Fibroblast of lung (primary cell): ENCODE results near the gene ZC3H12A.
"Not testable (repeated sequence)": the region's sequence is repeated elsewhere in the genome, so short reads cannot be mapped to it uniquely, and the experiment has no call there.

Source experiments
- EZH2 ChIP-seq: IDR thresholded peaks from 2 replicates; pipeline ENCODE4 v1.5.1; 2012; ENCODE audit warnings: low read length, control low read depth, mild to moderate bottlenecking; ENCODE audit errors: missing control alignments
- TF ChIP-seq, protein P1 (sequence below), 2 donors: IDR thresholded peaks in 1 of 2; conservative IDR thresholded peaks in 1 of 2; 1 replicate in 1 of 2; 2 replicates in 1 of 2; pipeline ENCODE4 v1.5.1; 2011 to 2012; ENCODE audit warnings: low read length in 2 of 2, control low read depth in 1 of 2, inconsistent platforms in 1 of 2, low read depth in 1 of 2, mild to moderate bottlenecking in 1 of 2

DNA sequence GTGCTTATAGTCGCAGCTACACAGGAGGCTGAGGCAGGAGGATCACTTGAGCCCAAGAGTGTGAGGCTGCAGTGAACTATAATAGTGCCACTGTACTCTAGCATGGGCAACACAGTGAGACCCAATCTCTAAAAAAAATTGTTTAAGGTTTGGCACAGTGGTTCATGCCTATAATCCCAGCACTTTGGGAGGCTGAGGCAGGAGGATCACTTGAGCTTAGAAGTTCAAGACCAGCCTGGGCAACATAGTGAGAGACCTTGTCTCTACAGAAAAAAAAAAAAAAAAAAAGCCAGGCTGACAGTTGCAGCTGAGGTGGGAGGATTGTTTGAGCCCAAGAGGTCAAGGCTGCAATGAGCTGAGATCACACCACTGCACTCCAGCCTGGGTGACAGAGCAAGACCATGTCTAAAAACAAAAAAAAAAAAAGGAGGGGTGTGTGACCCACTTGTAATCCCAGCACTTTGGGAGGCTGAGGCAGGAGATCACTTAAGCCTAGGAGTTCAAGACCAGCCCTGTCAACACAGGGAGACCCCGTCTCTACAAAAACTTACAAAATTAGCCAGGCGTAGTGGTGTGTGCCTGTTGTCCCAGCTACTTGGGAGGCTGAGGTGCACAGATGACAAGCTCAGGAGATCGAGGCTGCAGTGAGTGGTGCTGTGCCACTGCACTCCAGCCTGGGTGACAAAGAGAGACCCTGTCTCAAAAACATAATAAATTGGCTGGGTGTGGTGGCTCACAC, 58.2 kb downstream of the ZC3H12A start:
- TF ChIP-seq, protein P1, sequence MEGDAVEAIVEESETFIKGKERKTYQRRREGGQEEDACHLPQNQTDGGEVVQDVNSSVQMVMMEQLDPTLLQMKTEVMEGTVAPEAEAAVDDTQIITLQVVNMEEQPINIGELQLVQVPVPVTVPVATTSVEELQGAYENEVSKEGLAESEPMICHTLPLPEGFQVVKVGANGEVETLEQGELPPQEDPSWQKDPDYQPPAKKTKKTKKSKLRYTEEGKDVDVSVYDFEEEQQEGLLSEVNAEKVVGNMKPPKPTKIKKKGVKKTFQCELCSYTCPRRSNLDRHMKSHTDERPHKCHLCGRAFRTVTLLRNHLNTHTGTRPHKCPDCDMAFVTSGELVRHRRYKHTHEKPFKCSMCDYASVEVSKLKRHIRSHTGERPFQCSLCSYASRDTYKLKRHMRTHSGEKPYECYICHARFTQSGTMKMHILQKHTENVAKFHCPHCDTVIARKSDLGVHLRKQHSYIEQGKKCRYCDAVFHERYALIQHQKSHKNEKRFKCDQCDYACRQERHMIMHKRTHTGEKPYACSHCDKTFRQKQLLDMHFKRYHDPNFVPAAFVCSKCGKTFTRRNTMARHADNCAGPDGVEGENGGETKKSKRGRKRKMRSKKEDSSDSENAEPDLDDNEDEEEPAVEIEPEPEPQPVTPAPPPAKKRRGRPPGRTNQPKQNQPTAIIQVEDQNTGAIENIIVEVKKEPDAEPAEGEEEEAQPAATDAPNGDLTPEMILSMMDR (conservative IDR thresholded peaks at IDR 0.05 in 1 of 2, IDR thresholded peaks at IDR 0.05 in 1 of 2; ENCODE audit: low read depth in 1 of 2, low read length in 2 of 2), result not testable (repeated sequence)
- TF ChIP-seq EZH2, result not testable (repeated sequence)
